ENCODE results near the gene METTL15.
"Not testable (repeated sequence)": the region's sequence is repeated elsewhere in the genome, so short reads cannot be mapped to it uniquely, and the experiment has no call there.

METTL15 gene

GRCh38 chr11:28289444-28289843 lies 181.3 kb downstream of the METTL15 start:
- no peak for DNase-seq (ENCODE audit: low read depth in 1 of 2, low spot score in 1 of 2)

GRCh38 chr11:28290995-28291394 lies 182.8 kb downstream of the METTL15 start:
- not testable (repeated sequence) for DNase-seq (ENCODE audit: low read depth in 1 of 2, low spot score in 1 of 2)

DNA sequence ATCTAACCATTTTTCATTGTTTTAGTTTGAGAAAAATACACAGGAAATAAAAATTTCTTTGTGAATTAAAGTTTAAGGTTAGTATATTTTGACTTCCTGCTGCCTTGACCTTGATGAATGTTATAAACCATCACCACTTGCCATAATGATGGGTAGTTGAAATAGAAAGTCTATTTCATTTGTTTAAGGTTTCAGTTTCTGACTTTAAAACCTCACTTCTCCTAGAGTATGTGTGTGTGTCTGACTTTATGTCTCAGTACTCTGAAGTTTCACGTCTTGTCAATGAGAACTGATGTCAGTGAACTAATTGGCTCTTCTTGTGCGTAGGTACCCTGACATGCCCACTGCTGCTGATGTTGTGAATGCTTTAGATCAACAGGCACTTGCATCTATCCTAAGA lies 188.2 kb downstream of the METTL15 start:
- no peak for DNase-seq (ENCODE audit: low read depth in 1 of 2, low spot score in 1 of 2)

DNA sequence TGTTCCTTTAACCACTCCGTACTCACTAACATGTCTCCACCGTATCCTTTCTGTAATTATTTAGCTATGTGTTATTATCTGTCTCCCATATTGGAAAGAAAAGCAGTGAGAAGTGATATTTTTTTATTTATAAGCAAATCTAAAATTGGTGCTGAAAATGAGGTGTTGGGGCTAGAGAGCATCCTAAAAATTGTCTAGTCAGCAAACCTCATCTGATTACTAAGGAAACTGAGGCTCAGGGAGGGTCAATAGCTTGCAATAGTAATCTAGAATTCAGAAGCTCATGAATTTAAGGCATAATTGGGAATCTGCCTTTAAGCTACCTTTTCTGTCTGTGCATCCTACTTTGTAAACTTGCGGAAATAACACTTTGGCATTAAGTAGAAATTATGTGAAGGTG lies 190.0 kb downstream of the METTL15 start:
- no peak for DNase-seq (ENCODE audit: low read depth in 1 of 2, low spot score in 1 of 2)

DNA sequence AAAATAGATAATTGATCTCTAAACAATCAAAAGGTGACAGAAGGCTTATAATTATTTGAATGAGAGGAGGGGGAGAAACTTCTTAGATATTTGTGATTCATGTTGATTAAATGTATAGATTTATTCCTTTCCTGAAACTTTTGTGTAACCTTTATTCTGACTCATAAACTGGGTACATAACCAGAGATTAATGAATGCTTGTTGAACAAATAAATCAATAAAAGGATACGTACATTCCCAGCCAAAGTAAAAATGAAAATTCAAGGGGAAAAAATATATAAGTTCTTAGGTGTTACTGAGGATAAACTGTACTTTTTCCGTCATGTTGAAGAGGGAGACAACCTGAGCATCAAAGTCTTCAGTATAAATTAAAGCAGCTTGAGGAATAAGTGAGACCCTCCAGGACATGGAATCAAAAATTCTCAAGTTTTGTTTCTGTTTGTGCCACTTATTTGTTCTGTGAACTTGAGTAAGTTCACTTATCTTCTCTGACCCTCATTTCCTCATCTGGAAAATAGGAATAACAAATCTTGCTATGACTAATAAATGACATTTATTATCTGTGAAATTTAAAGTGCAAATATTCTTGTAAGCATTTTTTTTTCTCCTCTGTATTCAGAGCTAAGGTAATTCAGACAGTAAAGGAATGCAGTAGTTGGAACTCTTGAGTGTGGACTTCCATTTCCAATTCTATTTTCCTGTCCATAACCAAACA lies 195.4 kb downstream of the METTL15 start:
- no peak for DNase-seq (ENCODE audit: low read depth in 1 of 2, low spot score in 1 of 2)

- no peak for DNase-seq (ENCODE audit: low read depth in 1 of 2, low spot score in 1 of 2)
Measured at GRCh38 chr11:28315440-28315839, 207.3 kb downstream of the METTL15 start.

DNA sequence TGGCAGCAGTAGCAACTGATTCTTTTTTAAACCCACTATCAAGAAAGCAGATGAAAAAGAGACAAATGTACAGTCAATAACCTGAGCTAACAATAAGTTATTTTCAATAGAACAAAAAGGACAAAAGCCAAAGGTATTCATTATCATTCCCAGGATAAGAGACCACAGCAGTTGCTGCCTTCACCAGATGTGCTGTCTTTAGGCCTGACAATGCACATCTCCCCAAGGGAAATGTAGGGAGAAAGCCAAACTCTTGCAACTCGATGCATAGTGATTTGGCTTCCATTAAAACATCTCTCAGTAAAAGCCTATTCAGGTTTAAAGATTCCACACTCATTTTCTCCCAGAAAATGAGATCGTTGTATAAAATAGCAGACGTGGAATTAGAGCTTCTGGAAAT lies 210.7 kb downstream of the METTL15 start:
- no peak for DNase-seq (ENCODE audit: low read depth in 1 of 2, low spot score in 1 of 2)

- no peak for DNase-seq (ENCODE audit: low read depth in 1 of 2, low spot score in 1 of 2)
Measured at GRCh38 chr11:28323621-28324020, 215.4 kb downstream of the METTL15 start.

DNA sequence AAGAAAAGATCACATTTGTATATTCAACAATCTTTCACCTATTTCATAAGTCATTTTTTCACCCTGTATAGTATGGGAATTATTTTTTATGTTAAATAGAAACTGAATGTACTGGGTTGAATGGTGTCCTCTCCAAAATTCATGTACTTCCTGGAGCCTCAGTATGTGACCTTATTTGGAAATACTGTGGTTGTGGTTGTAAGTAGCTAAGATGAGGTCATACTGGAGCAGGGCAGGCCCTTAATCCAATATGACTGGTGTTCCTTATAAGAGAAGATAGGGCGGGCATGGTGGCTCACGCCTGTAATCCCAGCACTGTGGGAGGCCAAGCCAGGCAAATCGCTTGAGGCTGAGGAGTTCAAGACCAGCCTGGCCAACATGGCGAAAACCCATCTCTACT lies 224.2 kb downstream of the METTL15 start:
- not testable (repeated sequence) for DNase-seq (ENCODE audit: low read depth in 1 of 2, low spot score in 1 of 2)

- no peak for DNase-seq (ENCODE audit: low read depth in 1 of 2, low spot score in 1 of 2)
Measured at GRCh38 chr11:28337701-28338100, 229.5 kb downstream of the METTL15 start.

- no peak for DNase-seq (ENCODE audit: low read depth in 1 of 2, low spot score in 1 of 2)
Measured at GRCh38 chr11:28338371-28338770, 230.2 kb downstream of the METTL15 start.

DNA sequence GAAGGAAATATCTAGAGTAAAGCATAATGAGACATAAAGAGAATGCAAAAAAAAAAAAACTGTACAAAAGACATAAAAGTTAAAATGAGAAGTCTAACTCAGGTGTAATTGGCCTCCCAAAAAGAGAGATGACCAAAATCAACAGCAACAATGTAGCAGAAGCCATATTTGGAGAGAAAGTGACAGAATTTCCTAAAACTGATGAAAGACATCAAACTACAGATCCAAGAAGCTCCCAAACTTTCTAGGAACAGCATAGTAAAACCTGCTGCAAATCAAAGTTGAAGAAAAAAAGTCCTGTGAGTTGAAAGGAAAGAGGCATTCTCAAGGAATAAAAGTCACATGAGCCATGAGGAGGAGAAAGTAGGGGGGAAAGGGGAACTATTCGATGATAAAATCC lies 231.3 kb downstream of the METTL15 start:
- DNase-seq (ENCODE audit: low read depth in 1 of 2, low spot score in 1 of 2) = no peak

DNA sequence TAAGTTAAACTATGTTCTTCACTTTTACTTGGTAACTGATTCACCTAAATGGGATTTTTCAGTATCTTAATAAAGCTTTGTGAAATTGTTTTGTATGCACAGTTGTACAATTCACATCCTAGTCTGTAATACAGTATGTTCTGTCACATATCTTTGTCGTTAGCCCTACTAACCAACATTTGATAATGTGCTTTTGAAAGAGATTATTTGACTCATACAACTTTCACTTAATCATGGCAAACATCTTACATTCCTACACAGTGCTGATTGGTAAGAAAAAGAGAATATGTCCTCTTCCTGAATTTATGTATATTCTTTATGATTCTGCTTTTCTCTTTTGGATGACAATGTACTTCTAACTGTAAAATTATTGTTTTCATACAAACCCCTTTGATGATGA lies 234.5 kb downstream of the METTL15 start:
- no peak for DNase-seq (ENCODE audit: low read depth in 1 of 2, low spot score in 1 of 2)

GRCh38 chr11:28343304-28344233 lies 235.4 kb downstream of the METTL15 start:
- DNase-seq (ENCODE audit: low read depth in 1 of 2, low spot score in 1 of 2) = no peak

DNA sequence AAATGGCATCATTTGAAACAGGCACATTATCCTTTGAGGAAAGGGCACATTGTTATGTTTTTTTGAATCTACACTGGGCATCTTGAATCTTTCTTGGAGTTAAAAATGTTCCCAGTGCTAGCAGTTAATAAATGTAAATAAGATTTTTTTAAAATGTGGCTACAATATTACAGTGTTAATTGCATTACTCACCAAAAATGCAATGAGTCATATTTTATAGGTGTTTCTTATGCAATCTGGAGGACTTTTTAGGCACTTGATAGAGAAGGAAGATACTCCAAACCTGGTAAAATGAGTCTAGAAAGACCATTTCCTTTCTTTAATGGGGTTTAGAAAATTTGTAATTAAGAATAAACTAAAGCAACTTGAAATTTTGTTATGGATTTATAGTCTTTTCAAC lies 238.0 kb downstream of the METTL15 start:
- DNase-seq (ENCODE audit: low read depth in 1 of 2, low spot score in 1 of 2) = no peak

DNA sequence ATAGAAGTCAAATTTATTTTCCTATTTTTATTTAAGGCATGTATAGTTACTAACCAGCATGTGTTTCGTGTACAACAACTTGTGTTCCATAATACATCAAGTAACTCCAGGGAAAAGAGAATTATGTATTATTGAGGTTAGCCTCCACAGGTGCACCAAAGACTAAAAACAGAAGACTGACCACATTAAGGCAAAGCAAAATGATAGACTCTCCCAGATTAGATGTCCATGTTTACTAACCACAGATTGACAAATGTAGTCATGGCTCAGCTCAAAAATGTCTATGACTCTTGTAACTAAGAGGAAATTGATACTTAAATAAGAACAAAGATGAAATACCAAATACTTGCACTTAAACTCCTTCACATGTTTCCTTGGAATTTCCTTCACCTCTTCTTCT lies 238.5 kb downstream of the METTL15 start:
- no peak for DNase-seq (ENCODE audit: low read depth in 1 of 2, low spot score in 1 of 2)

- DNase-seq (ENCODE audit: low read depth in 1 of 2, low spot score in 1 of 2) = no peak
Measured at GRCh38 chr11:28347371-28347770, 239.2 kb downstream of the METTL15 start.

GRCh38 chr11:28350216-28350615 lies 242.0 kb downstream of the METTL15 start:
- no peak for DNase-seq (ENCODE audit: low read depth in 1 of 2, low spot score in 1 of 2)

GRCh38 chr11:28353991-28354390 lies 245.8 kb downstream of the METTL15 start:
- DNase-seq (ENCODE audit: low read depth in 1 of 2, low spot score in 1 of 2) = no peak

GRCh38 chr11:28366549-28367346 lies 258.6 kb downstream of the METTL15 start:
- no peak for DNase-seq (ENCODE audit: low read depth in 1 of 2, low spot score in 1 of 2)

DNA sequence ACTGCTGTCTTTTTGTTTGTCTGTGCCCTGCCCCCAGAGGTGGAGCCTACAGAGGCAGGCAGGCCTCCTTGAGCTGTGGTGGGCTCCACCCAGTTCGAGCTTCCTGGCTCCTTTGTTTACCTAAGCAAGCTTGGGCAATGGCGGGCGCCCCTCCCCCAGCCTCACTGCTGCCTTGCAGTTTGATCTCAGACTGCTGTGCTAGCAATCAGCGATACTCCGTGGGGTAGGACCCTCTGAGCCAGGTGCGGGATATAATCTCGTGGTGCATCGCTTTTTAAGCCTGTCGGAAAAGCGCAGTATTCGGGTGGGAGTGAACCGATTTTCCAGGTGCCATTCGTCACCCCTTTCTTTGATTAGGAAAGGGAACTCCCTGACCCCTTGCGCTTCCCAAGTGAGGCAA lies 269.9 kb downstream of the METTL15 start:
- DNase-seq (ENCODE audit: low read depth in 1 of 2, low spot score in 1 of 2) = not testable (repeated sequence)
